GM19324 (cell line): Measurements from ENCODE around the gene ITGA8.
"Not testable (repeated sequence)": the region's sequence is repeated elsewhere in the genome, so short reads cannot be mapped to it uniquely, and the experiment has no call there.

Source experiments
- ATAC-seq: cut with Tn5 transposase; IDR thresholded peaks from one replicate; pipeline ENCODE4 v1.9.1; 2021; ENCODE audit warnings: mild to moderate bottlenecking, moderate library complexity; ENCODE audit not compliant: unreplicated experiment, low FRiP score

Gene ITGA8

GRCh38 chr10:15624401-15625196, 95.1 kb downstream of the ITGA8 start:
- ATAC-seq: no peak

GRCh38 chr10:15620836-15621515, 98.7 kb downstream of the ITGA8 start:
- ATAC-seq: no peak

- no peak for ATAC-seq
These were observed 99.4 kb downstream of the ITGA8 start for GRCh38 chr10:15620337-15620736.

GRCh38 chr10:15609246-15609645, 110.5 kb downstream of the ITGA8 start:
- no peak for ATAC-seq

- ATAC-seq: no peak
These were observed 113.3 kb downstream of the ITGA8 start for GRCh38 chr10:15606377-15606776.

- no peak for ATAC-seq
These were observed 113.9 kb downstream of the ITGA8 start for GRCh38 chr10:15605740-15606369.

GRCh38 chr10:15603446-15604011, 116.2 kb downstream of the ITGA8 start:
- ATAC-seq: no peak

- no peak for ATAC-seq
These were observed 117.9 kb downstream of the ITGA8 start for GRCh38 chr10:15601819-15602218.

GRCh38 chr10:15595260-15595659, 124.5 kb downstream of the ITGA8 start:
- ATAC-seq: no peak

- ATAC-seq: no peak
These were observed 127.8 kb downstream of the ITGA8 start for GRCh38 chr10:15591937-15592336.

- no peak for ATAC-seq
These were observed 128.3 kb downstream of the ITGA8 start for GRCh38 chr10:15591431-15591830.

- ATAC-seq: no peak
These were observed 130.8 kb downstream of the ITGA8 start for GRCh38 chr10:15588635-15589508.

- no peak for ATAC-seq
These were observed 131.6 kb downstream of the ITGA8 start for GRCh38 chr10:15588151-15588550.

- ATAC-seq: no peak
These were observed 132.5 kb downstream of the ITGA8 start for GRCh38 chr10:15587271-15587670.

GRCh38 chr10:15585303-15585715, 134.4 kb downstream of the ITGA8 start:
- ATAC-seq: peak; percentile 62

- not testable (repeated sequence) for ATAC-seq
These were observed 136.8 kb downstream of the ITGA8 start for GRCh38 chr10:15582972-15583371.

- no peak for ATAC-seq
These were observed 140.1 kb downstream of the ITGA8 start for GRCh38 chr10:15579605-15580004.

GRCh38 chr10:15572531-15573045, 147.1 kb downstream of the ITGA8 start:
- ATAC-seq: no peak

- no peak for ATAC-seq
These were observed 148.1 kb downstream of the ITGA8 start for GRCh38 chr10:15571575-15571974.

GRCh38 chr10:15570738-15571339, 148.9 kb downstream of the ITGA8 start:
- ATAC-seq: no peak
